Activated CD8-positive, alpha-beta memory T cell treated with anti-CD3 and anti-CD28 coated beads for 48 hours (primary cell): Measurements from ENCODE around the gene ACBD6.
"Not testable (repeated sequence)": the region's sequence is repeated elsewhere in the genome, so short reads cannot be mapped to it uniquely, and the experiment has no call there.

ENCODE experiments used
- DNase-seq, 3 experiments: peaks; one replicate each; pipeline ENCODE4 v3.0.0-alpha.2; 2020; ENCODE audit warnings: low read depth in 2 of 3, low spot score in 2 of 3

ACBD6 gene

DNA sequence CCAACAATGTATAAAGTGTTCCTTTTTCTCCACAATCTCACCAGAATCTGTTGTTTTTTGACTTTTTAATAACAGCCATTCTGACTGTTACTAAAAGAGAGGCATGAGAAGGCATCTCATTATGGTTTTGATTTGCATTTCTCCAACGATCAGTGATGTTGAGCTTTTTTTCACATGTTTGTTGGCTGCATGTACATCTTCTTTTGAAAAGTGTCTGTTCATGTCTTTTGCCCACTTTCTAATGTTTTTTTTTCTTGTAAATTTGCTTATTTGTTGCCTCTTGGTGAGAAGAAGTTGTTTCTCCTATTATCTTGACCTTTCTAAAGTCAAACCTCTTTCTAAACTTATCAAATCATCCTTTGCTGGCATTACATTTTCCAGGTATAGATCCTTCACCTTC, 80.8 kb downstream of the ACBD6 start:
- DNase-seq = no peak

GRCh38 chr1:180421145-180421544, 81.2 kb downstream of the ACBD6 start:
- not testable (repeated sequence) for DNase-seq

- no peak for DNase-seq
Observed at GRCh38 chr1:180415985-180416633, 86.3 kb downstream of the ACBD6 start.

DNA sequence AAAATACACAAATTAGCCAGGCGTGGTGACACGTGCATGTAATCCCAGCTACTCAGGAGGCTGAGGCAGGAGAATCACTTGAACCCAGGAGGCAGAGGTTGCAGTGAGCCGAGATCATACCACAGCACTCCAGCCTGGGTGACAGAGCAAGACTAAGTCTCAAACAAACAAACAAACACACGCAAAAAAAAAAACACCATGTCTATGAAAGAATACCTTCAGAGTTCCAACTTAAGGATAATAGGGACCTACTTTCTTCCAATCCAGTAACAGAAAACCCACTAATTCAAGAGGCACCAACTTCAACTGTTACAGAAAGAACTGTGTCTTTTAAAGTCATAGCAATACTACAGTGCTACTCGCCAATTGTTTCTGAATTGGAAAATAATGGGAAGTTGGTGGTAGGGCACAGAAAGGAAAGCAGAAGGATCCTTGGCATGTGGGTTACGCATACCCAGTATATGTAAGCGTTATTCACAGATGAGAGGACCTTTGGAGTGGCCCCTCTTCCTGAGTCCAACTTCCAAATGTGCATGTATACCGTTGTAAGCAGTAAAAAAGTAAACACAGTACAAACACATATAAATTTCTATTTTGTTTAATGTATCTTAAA, 87.0 kb downstream of the ACBD6 start:
- DNase-seq = no peak

- no peak for DNase-seq
Observed at GRCh38 chr1:180412583-180412982, 89.8 kb downstream of the ACBD6 start.

GRCh38 chr1:180408128-180408527, 94.2 kb downstream of the ACBD6 start:
- DNase-seq = not testable (repeated sequence)

- no peak for DNase-seq
Observed at GRCh38 chr1:180407051-180407450, 95.3 kb downstream of the ACBD6 start.

GRCh38 chr1:180402551-180402950, 99.8 kb downstream of the ACBD6 start:
- no peak for DNase-seq

DNA sequence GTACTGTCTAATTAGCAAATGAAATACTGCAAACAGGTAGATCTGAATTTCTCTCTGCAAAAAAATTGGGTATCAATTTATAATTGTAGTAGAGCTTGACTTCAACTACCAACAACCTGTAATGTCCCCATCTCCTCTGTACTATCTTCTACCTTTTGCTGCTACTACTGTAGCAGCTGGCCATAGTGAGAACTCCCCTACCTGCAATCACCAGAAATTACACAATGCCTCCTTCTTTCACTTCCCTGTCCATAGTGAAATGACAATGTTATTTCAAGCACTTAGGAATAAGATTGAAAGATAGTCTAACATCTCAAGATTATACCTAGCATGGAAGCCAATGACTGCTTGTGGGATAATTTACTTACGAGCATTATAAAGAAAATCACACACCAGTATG, 100.4 kb downstream of the ACBD6 start:
- no peak for DNase-seq

- DNase-seq = no peak
Observed at GRCh38 chr1:180397175-180397574, 105.2 kb downstream of the ACBD6 start.

DNA sequence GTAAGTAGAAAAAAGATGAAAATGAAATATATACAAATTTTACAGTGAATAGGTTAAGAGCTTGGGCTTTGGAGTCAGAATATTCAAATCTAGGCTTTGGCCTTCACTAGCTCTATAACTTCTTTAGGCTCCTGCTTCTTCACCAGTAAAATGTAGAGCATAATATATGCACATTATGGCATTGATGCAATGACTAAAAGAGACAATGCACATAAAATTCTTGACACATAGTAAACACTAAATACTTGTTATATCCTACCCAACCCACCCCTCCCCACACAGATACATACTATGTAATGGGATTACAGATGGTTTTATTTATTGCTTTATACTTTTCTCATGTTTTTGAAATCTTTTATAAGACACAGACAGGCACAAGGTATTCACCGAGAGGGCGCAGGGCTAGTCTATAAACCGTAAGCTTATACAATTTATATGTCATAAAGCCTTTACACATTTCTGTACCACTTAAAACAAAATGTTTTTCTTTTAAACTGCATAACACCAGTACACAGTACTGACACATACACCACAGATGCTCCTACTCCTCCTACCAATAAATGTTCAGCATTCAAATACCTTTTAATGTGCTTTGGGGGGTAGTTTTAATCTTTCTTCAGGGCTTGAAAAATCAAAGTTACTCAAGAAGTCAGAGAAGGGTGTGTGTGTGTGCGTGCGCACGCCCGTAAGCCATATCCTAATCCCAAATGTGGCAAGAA, 109.8 kb downstream of the ACBD6 start:
- DNase-seq = no peak

GRCh38 chr1:180392020-180392419, 110.4 kb downstream of the ACBD6 start:
- DNase-seq = no peak

GRCh38 chr1:180387413-180387812, 115.0 kb downstream of the ACBD6 start:
- no peak for DNase-seq

DNA sequence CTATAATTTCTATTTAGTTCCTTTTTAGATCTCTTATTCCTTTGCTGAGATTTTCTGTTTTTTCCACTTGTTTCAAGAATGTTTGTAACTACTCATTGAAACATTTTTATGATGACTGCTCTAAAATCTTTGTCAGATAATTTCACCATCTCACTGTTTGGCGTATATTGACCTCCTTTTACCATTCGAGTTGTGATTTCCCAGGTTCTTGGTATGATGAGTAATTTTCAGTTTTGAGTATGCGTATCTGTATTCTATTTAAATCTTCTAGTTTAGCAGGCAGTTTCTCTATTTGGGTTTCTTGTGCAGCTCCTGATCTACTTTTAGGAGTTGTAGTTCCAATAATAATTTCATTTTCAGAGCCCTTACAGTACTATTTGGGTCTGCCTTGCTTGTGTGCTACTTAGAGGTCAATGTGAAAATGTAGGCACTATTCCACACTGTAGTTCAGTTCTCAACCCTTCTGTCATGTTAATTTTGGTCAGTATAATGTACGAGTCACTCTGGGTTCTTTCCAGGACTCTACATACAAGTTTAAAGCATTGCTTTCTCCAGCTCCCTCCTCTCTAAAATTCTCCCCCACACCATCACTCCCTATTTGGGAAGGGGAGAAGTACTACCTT, 115.5 kb downstream of the ACBD6 start:
- DNase-seq = no peak

GRCh38 chr1:180385144-180385543, 117.2 kb downstream of the ACBD6 start:
- DNase-seq = no peak

- no peak for DNase-seq
Observed at GRCh38 chr1:180384286-180385005, 117.9 kb downstream of the ACBD6 start.

DNA sequence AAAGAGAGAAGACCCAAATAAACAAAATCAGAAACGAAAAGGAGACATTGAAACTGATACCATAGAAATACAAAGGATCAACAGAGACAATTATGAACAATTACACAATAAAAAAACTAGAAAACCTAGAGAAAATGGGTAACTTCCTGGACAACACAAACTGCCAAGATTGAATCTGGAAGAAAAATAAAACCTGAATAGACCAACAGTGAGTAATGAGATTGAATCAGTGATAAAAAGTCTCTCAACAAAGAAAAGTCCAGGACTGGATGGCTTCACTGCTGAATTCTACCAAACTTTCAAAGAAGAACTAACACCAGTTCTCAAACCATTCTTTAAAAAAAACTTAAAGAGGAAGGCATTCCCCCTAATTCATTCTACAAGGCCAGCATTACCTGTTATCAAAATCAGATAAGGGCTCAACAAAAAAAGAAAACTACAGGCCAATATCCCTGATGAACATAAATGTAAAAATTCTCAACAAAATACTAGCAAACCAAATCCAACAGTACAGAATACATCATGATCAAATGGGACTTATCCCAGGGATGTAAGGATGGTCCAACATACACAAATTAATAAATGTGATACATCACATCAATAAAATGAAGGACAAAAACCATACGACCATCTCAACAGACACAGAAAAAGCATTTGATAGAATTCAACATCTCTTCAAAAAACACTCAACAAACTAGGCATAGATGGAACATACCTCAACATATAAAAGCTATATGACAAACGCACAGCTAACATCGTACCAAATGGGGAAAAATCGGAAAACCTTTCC, 119.9 kb downstream of the ACBD6 start:
- no peak for DNase-seq

GRCh38 chr1:180381184-180381580, 121.2 kb downstream of the ACBD6 start:
- no peak for DNase-seq

DNA sequence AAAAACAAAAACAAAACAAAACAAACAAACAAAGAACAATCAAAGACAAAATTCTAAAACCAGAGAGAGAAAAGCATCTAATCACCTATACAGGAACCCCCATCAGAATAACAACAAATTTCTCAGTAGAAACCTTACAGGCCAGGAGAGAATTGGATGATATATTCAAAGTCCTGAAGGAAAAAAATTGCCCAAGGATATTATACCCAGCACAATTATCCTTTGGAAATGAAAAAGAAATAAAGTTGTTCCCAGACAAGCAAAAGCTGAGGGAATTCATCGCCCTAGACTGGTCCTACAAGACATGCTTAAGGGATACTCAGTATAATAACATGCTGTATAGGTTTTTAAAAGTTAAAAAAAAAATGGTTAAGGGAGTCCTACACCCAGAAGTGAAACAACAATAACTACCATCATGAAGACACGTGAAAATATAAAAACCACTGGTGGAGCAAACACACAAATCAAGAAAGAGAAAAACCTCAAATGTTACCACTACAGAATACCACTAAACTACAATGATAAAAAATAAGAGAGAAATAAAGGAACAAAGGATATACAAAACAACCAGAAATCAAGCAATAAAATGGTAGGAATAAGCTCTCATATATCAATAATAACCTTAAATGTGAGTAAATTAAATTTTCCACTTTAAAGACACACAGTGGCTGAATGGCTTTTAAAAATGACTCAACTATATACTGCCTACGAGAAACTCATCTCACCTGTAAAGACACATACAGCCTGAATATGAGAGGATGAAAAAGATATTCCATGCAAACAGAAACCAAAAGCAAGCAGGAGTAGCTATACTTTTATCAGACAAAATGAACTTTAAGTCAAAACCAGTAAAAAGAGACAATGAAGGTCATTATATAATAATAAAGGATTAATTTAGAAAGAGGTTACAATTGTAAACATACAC, 121.9 kb downstream of the ACBD6 start:
- DNase-seq = no peak

DNA sequence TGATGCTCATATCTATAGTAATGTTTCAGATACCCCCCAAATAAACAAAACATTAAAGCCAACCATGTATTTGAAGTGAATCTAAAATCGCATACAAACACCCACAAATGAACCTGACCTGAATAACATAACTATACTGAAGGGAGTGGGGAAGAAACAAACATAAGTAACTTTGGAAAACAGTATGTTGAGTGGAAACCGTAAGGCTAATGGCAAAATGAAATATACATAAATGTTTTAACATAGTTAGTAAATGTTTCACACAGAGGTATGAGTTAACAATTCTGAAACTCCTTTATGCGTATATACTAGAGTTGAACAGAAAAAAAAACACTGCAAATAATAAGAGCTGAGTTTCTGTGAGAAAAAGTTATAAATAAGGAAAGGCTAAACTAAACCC, 125.6 kb downstream of the ACBD6 start:
- DNase-seq = no peak
